Heart left ventricle (tissue), 13 donors: ENCODE measurements around the gene ADO.

Source experiments
- POLR2A ChIP-seq, 2 donors: fragments of 450-650 bp; IDR thresholded peaks; one replicate each; pipeline ENCODE4 v1.6.1; 2017; ENCODE audit warnings: antibody characterized with exemption in 2 of 2, mild to moderate bottlenecking in 2 of 2, moderate library complexity in 2 of 2
- TF ChIP-seq, protein P1 (sequence below), 12 donors: fragments of 200-600 bp; sonication (generic) in 4 of 12; IDR thresholded peaks; one replicate each; pipeline versions ENCODE4 v1.5.0 to v1.8.0; 2018 to 2022; ENCODE audit warnings: antibody characterized with exemption in 12 of 12, mild to moderate bottlenecking in 5 of 12
- donor health status: ischemic (EF 13 %, LVEDD 7.1; RV severe dilation, severe dysfunction).
- donor health status: DM: no; HTN: yes; CAD: no.
- donor health status: DM: no; HTN: no; CAD: no.
- donor health status: ischemic (EF 25% LVEDD 6.9; RV normal size, moderate dysfunction).
- donor health status: ischemic (EF 25% LVEDD 5.7; RV mildly dilated, moderate dysfunction).
- donor health status: ischemic (EF 35%, LVEDD 5.7; RV mildly dilated, moderate dysfunction).
- donor health status: nonischemic (EF 11% LVEDD 7.7; RV severe dilation, severe dysfunction).
- donor health status: DM: yes; HTN: yes; CAD: no.
- donor health status: PGD.
- donor health status: ischemic (EF 29% LVEDD 5.4; RV normal size, mild dysfunction).
- donor health status: nonischemic (EF 23%, LVEDD 6.1; RV moderate dilation, normal function).

DNA sequence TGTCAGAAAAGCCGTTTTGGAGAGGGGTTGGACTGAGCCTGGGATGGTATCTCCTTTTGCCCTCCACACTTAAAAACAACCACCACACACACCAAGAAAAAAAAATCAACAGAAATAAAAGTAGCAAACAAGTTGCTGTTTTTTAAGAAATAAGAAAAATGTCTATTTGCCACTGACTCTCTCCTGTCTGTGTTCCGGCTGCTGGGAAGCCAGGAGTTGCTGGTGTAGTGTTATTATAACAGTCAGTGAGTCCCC lies 11.5 kb downstream of the ADO start:
- TF ChIP-seq POLR2A (IDR thresholded peaks at IDR 0.05), result no peak
- TF ChIP-seq, protein P1, sequence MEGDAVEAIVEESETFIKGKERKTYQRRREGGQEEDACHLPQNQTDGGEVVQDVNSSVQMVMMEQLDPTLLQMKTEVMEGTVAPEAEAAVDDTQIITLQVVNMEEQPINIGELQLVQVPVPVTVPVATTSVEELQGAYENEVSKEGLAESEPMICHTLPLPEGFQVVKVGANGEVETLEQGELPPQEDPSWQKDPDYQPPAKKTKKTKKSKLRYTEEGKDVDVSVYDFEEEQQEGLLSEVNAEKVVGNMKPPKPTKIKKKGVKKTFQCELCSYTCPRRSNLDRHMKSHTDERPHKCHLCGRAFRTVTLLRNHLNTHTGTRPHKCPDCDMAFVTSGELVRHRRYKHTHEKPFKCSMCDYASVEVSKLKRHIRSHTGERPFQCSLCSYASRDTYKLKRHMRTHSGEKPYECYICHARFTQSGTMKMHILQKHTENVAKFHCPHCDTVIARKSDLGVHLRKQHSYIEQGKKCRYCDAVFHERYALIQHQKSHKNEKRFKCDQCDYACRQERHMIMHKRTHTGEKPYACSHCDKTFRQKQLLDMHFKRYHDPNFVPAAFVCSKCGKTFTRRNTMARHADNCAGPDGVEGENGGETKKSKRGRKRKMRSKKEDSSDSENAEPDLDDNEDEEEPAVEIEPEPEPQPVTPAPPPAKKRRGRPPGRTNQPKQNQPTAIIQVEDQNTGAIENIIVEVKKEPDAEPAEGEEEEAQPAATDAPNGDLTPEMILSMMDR (IDR thresholded peaks at IDR 0.05), result no peak
